MM.1S (cell line): ENCODE data around the gene MRPL48.

Experiments
- DNase-seq: peaks from one replicate; pipeline ENCODE4 v3.0.0-alpha.2; 2015
- H2AFZ ChIP-seq: fragments of 300-600 bp; sonication (generic); 2 replicates; pipeline ENCODE4 v1.6.0; 2016; ENCODE audit warnings: antibody characterized with exemption, low read length
- H3F3A ChIP-seq: fragments of 300-600 bp; sonication (generic); 2 replicates; pipeline ENCODE4 v1.6.1; 2016; ENCODE audit warnings: mild to moderate bottlenecking, antibody characterized with exemption, low read length, moderate library complexity, mixed read lengths; ENCODE audit not compliant: insufficient read depth
- H3K27ac ChIP-seq: fragments of 300-600 bp; sonication (generic); 2 replicates; pipeline ENCODE4 v1.5.1; 2016; ENCODE audit warnings: mild to moderate bottlenecking, low read length
- H3K27me3 ChIP-seq: fragments of 300-600 bp; sonication (generic); replicated peaks from 2 replicates; pipeline ENCODE4 v1.6.0; 2016; ENCODE audit warnings: low read length; ENCODE audit not compliant: insufficient read depth
- H3K36me3 ChIP-seq: fragments of 300-600 bp; sonication (generic); replicated peaks from 2 replicates; pipeline ENCODE4 v1.6.1; 2016; ENCODE audit warnings: mild to moderate bottlenecking, low read length, mixed read lengths; ENCODE audit not compliant: insufficient read depth
- H3K4me1 ChIP-seq: fragments of 300-600 bp; sonication (generic); 2 replicates; pipeline ENCODE4 v1.6.1; 2016; ENCODE audit warnings: low read length, mixed read lengths
- H3K4me2 ChIP-seq: fragments of 300-600 bp; sonication (generic); 2 replicates; pipeline ENCODE4 v1.6.0; 2016; ENCODE audit warnings: low read depth, low read length
- H3K4me3 ChIP-seq: fragments of 300-600 bp; sonication (generic); 2 replicates; pipeline ENCODE4 v1.5.1; 2016; ENCODE audit warnings: low read length, mixed read lengths
- H3K79me2 ChIP-seq: fragments of 300-600 bp; sonication (generic); 2 replicates; pipeline ENCODE4 v1.6.1; 2016; ENCODE audit warnings: mixed run types, low read length, mixed read lengths
- H3K9ac ChIP-seq: fragments of 300-600 bp; sonication (generic); 2 replicates; pipeline ENCODE4 v1.6.1; 2016; ENCODE audit warnings: low read length, mixed read lengths
- H3K9me2 ChIP-seq: fragments of 300-600 bp; sonication (generic); replicated peaks from 2 replicates; pipeline ENCODE4 v1.6.1; 2016; ENCODE audit warnings: mild to moderate bottlenecking, low read length, mixed read lengths; ENCODE audit not compliant: insufficient read depth
- H3K9me3 ChIP-seq: fragments of 300-600 bp; sonication (generic); replicated peaks from 2 replicates; pipeline ENCODE4 v1.6.1; 2016; ENCODE audit warnings: mild to moderate bottlenecking, low read length, mixed read lengths; ENCODE audit not compliant: insufficient read depth
- H4K20me1 ChIP-seq: fragments of 300-600 bp; sonication (generic); 2 replicates; pipeline ENCODE4 v1.6.1; 2016; ENCODE audit warnings: mild to moderate bottlenecking, low read length, moderate library complexity, mixed read lengths; ENCODE audit not compliant: insufficient read depth
- CTCF ChIP-seq: fragments of 300-600 bp; sonication (generic); IDR thresholded peaks from 2 replicates; pipeline ENCODE4 v1.5.1; 2016; ENCODE audit warnings: antibody characterized with exemption, low read length, mixed read lengths
- EZH2 ChIP-seq: fragments of 300-600 bp; sonication (generic); optimal IDR thresholded peaks from 2 replicates; pipeline ENCODE3; 2017; ENCODE audit warnings: low read depth, mild to moderate bottlenecking, antibody characterized with exemption, low read length, mixed read lengths
- EZH2phosphoT487 ChIP-seq: fragments of 300-600 bp; sonication (generic); IDR thresholded peaks from 2 replicates; pipeline ENCODE4 v1.6.1; 2018; ENCODE audit warnings: antibody characterized with exemption, low read length

The MRPL48 gene

GRCh38 chr11:73747762-73748161, 39.9 kb upstream of the MRPL48 start:
- Histone ChIP-seq H3K9me2 (no peaks in the 10 kb centered on the region), H3K27ac (no peak overlapping the region), H3K79me2 (peaks cover 88% of the 10 kb centered on the region), H3K4me2 (no peak overlapping the region), H3F3A (no peaks in the 10 kb centered on the region), H3K27me3 (no peaks in the 10 kb centered on the region), H3K4me1 (no peaks in the 10 kb centered on the region), H3K36me3 (no peaks in the 10 kb centered on the region), H3K4me3 (no peak overlapping the region), H4K20me1 (0 out of 2 replicates have a peak, but pooled peaks cover 5% of the 10 kb centered on the region), H3K9me3 (no peaks in the 10 kb centered on the region), H2AFZ (no peak overlapping the region), H3K9ac (no peak overlapping the region)
- no peak for DNase-seq
- no peak for TF ChIP-seq EZH2phosphoT487
- no peak for TF ChIP-seq CTCF
- TF ChIP-seq EZH2: no peak

GRCh38 chr11:73748300-73748699, 39.4 kb upstream of the MRPL48 start:
- Histone ChIP-seq H4K20me1 (0 out of 2 replicates have a peak, but pooled peaks cover 5% of the 10 kb centered on the region), H3K27me3 (no peaks in the 10 kb centered on the region), H3K4me3 (no peak overlapping the region), H3K79me2 (peaks cover 88% of the 10 kb centered on the region), H3K36me3 (no peaks in the 10 kb centered on the region), H3K4me1 (no peaks in the 10 kb centered on the region), H3K4me2 (no peak overlapping the region), H2AFZ (no peak overlapping the region), H3K9ac (no peak overlapping the region), H3F3A (no peaks in the 10 kb centered on the region), H3K27ac (no peak overlapping the region), H3K9me2 (no peaks in the 10 kb centered on the region), H3K9me3 (no peaks in the 10 kb centered on the region)
- DNase-seq: no peak
- no peak for TF ChIP-seq EZH2
- TF ChIP-seq CTCF: no peak
- no peak for TF ChIP-seq EZH2phosphoT487

GRCh38 chr11:73749118-73749517, 38.6 kb upstream of the MRPL48 start:
- no peaks in the 10 kb centered on the region for H3K9me2 ChIP-seq
- H3K4me2 ChIP-seq: no peak overlapping the region
- no peaks in the 10 kb centered on the region for H3K4me1 ChIP-seq
- H3K4me3 ChIP-seq: no peak overlapping the region
- H3K9ac ChIP-seq: no peak overlapping the region
- H2AFZ ChIP-seq: no peak overlapping the region
- H3K9me3 ChIP-seq: no peaks in the 10 kb centered on the region
- no peak for DNase-seq
- no peak overlapping the region for H3K27ac ChIP-seq
- TF ChIP-seq EZH2phosphoT487 (no peak), EZH2 (no peak), CTCF (no peak)
- no peaks in the 10 kb centered on the region for H3K27me3 ChIP-seq
- H4K20me1 ChIP-seq: 0 out of 2 replicates have a peak, but pooled peaks cover 5% of the 10 kb centered on the region
- H3F3A ChIP-seq: no peaks in the 10 kb centered on the region
- no peaks in the 10 kb centered on the region for H3K36me3 ChIP-seq
- H3K79me2 ChIP-seq: peaks cover 88% of the 10 kb centered on the region
